DMS53 (cell line): ENCODE results near the gene PBX3.

ENCODE experiments used
- DNase-seq: peaks from one replicate; lab custom pipeline; 2025; lab: John Stamatoyannopoulos, UW

PBX3 gene

DNA sequence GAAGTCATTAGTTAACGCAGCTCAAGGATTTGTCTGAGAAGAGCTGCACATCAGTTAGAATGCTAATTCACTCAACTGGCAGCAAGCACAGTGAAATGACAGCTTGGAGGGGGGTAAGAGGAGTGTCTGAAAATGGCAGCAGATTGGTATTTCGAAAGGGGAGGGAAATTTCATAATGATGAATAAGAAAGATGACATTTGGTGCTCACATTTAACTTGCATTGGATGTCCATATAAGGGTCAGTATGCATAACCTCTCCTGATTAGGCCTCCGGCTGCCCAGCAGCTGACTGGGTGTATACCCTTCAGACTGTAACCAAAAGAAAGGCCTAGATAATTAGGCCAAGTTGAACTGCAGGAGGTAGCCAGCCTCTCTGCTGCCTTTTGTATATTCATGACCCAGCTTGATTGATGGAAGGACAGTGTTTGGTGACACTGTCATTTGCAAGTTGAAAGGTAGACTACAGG, 131.0 kb downstream of the PBX3 start:
- no peak for DNase-seq

- DNase-seq: no peak
Observed at GRCh38 chr9:125881042-125881441, 133.9 kb downstream of the PBX3 start.

DNA sequence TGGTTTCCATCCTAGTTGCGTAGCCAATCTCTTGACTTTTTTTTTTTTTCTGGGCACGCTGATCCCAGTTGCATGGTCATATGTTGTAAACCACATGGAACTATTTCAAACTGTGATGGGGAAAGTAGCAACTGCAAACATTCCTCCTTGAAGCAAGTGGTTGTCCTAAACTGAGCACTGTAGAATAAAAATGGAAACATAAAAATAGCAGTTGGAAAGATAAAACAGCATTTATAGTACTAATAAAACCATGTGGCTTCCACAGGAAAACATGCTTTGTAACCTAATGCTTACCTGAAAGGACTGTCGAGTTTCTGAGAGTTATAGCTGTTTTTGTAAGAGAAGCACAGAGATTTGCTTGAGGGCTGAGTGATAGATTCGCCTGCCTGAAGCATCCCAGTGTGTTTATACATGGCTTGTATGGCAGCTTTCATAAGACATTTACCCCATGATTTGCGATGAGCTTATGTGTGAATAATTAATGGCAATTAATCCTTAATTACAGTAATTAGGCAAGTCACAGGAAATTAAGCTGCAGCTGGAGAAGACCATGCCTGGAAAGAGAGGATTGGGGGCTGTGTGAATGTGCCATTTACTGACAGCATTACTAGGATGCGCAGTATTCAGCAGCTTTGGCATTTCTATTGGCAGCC, 136.5 kb downstream of the PBX3 start:
- no peak for DNase-seq

DNA sequence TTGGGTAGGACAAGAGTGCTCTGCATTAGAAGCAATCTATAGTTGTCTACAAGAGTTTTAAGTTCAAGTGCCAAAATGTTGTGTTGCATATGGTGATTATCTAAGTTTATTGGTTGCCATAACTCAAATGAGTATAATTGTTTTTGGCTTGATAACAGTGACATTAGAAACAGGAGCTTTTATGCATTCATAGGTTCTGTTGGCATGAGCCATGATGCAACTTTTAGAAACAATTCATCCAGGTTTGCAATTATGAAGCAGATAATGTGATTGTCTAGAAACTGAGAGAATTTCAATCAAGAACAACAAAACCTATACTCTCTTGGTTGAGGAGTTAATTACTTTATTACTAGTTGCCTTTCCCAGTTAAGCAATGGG, 137.0 kb downstream of the PBX3 start:
- peak; percentile 40 for DNase-seq

- DNase-seq: peak; percentile 62
Observed at GRCh38 chr9:125885405-125886034, 138.3 kb downstream of the PBX3 start.

GRCh38 chr9:125886365-125886764, 139.2 kb downstream of the PBX3 start:
- DNase-seq: peak; percentile 43

GRCh38 chr9:125887172-125887571, 140.0 kb downstream of the PBX3 start:
- peak; percentile 91 for DNase-seq

GRCh38 chr9:125888211-125888610, 141.0 kb downstream of the PBX3 start:
- peak; percentile 71 for DNase-seq

GRCh38 chr9:125889112-125889475, 141.9 kb downstream of the PBX3 start:
- DNase-seq: peak; percentile 84

- DNase-seq: peak; percentile 84
Observed at GRCh38 chr9:125889476-125890419, 142.6 kb downstream of the PBX3 start.

- peak; percentile 55 for DNase-seq
Observed at GRCh38 chr9:125890826-125891225, 143.7 kb downstream of the PBX3 start.

DNA sequence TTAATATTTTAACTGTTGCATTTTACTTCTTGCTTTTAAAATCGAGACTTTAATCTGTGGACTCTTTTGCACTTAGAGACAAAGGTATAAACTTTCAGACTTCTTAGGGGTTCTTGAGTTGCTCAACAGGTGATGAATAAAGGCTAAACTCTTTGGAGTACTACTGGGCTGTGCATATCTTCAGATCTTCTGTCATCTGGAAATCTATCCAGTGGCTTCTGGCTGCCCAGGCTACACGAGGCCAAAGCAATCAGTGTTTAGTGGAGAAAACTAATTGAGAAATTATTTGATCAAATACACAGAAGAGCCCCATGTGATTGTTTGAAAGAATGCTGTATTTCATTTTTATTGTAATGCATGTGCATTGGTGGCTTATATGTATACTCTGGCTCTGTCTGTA, 146.1 kb downstream of the PBX3 start:
- DNase-seq: peak; percentile 46

DNA sequence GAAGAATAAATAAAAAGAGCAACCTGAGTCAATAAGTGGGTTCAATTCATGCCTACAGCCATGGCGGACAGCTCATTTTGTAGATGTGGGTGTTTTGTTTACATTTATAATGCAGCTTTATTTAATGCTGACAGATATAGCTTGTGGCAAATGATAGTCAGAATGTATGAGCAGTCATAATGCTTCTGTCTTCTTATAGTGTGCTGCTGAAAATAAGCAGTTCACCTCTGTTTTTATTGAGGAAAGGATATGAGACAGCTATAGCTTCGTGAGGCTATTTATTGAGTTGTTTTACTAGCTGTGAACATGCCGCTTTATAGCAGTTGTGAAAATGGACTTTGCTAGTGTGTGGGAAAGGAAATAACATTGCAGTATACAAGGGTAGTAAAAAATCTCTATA, 147.4 kb downstream of the PBX3 start:
- peak; percentile 64 for DNase-seq

- DNase-seq: peak; percentile 38
Observed at GRCh38 chr9:125896404-125896803, 149.2 kb downstream of the PBX3 start.

DNA sequence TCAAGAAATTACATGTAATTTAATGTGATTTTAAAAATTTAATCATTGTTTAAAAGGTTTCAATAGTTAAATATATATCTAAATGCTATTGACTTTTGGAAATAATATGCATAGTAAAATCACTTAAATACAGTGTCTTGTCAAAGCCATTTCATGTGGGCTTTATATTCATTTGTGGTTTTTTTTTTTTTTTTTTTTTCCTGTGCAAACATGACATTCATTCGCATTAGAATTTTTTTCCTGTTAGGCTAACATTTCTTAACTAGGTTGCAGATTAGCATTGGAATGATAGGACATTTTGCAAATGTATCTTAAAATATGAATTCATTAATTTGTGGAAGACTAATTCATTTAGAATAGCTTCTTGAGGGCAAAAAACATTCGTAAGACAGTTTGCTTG, 149.8 kb downstream of the PBX3 start:
- DNase-seq: peak; percentile 41

DNA sequence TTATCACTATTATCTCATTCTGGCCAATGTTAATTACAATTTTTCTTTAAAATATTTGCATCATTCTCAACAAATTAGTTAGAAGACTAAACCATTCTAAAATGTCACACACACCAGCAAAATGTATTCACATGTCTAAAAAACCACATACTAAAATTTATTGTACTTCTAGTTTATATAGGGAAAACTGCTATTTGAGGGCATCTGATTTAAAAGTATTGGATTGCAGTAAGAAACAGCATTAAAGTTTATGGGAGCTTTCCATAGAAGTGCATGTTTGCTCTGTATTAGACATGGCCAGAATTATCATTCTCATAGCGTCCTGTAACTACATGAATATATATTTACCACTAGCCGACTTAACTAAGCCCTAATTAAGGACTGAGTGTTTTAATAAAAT, 150.3 kb downstream of the PBX3 start:
- peak; percentile 19 for DNase-seq

DNA sequence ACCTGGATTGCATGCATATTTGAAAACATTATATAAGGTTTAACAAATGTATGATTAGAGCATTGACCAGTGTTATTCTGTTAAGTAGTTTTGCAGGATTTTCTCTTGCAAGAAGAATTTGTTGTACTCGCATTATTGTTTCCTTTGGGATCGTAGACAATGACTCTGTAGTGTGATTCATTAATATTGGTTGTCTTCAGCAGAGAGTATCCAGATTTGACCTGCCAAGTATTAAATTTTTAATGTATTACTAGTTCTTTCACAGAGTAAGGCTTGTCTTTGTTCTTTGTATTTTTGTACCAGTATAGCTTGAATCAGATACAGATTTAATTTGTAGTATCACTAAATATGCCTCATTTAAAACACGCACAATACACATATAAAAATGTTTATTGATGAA, 155.0 kb downstream of the PBX3 start:
- DNase-seq: peak; percentile 22

DNA sequence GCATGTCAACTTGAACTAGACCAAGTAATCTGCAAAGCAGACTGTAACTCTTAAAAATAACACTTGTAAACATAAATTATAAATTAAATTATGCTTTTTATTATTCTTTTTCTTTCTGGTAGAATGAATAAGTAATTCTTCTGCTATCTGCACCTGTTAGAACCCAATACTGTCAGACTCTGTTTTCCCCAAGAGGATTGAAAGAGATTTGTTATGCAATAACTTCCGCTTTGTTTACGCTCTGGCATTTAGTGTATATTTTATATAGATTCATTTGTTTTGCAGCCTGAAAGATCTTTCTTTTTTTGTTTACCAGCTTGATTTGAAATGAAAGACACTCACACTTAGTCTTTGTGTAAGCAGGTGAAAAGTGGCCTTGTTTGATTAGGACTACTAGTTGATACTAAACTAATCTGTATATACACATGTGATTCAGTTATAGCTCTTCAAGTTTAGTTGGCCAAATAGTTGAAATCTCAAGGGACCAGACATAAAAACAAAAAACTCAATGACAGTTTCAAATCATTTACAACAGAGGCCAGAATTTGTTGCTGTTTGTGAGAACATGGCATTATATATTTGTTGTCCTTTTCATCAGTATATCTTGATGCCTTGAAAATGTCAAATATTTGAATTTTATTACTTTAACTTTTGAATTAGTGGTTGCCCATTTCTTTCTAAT, 155.8 kb downstream of the PBX3 start:
- peak; percentile 62 for DNase-seq

GRCh38 chr9:125904155-125904851, 157.1 kb downstream of the PBX3 start:
- peak; percentile 88 for DNase-seq

- DNase-seq: no peak
Observed at GRCh38 chr9:125906144-125906543, 159.0 kb downstream of the PBX3 start.

GRCh38 chr9:125906893-125907292, 159.7 kb downstream of the PBX3 start:
- no peak for DNase-seq

- DNase-seq: peak; percentile 62
Observed at GRCh38 chr9:125908136-125908535, 161.0 kb downstream of the PBX3 start.
